Activated CD4-positive, alpha-beta T cell treated with anti-CD3 and anti-CD28 coated beads, Interleukin-2, amount 50 U/mL, for 1 hour (primary cell): ENCODE data around the gene RINT1.
"Not testable (repeated sequence)": the region's sequence is repeated elsewhere in the genome, so short reads cannot be mapped to it uniquely, and the experiment has no call there.

Experiments used
- DNase-seq: peaks from one replicate; pipeline ENCODE4 v3.0.0-alpha.2; 2020

Gene RINT1

GRCh38 chr7:105531792-105532671, at the start of gene RINT1:
Gene RINT1, plus strand, starts transcription at chr7:105532201. Its CDS starts 115 bp downstream, at chr7:105532316.
- DNase-seq, result peak; percentile 87

GRCh38 chr7:105487579-105488571, 44.1 kb upstream of the RINT1 start:
- DNase-seq, result no peak

GRCh38 chr7:105489409-105489808, 42.6 kb upstream of the RINT1 start:
- no peak for DNase-seq

- no peak for DNase-seq
Observed at GRCh38 chr7:105493196-105493922, 38.6 kb upstream of the RINT1 start.

GRCh38 chr7:105493923-105494315, 38.1 kb upstream of the RINT1 start:
- DNase-seq, result no peak

GRCh38 chr7:105496521-105496920, 35.5 kb upstream of the RINT1 start:
- DNase-seq, result no peak

GRCh38 chr7:105497016-105497415, 35.0 kb upstream of the RINT1 start:
- DNase-seq, result no peak

- no peak for DNase-seq
Observed at GRCh38 chr7:105502173-105502572, 29.8 kb upstream of the RINT1 start.

GRCh38 chr7:105512415-105512814, 19.6 kb upstream of the RINT1 start:
- no peak for DNase-seq

- DNase-seq, result no peak
Observed at GRCh38 chr7:105512926-105513526, 19.0 kb upstream of the RINT1 start.

GRCh38 chr7:105515610-105516009, 16.4 kb upstream of the RINT1 start:
- not testable (repeated sequence) for DNase-seq

- DNase-seq, result no peak
Observed at GRCh38 chr7:105519353-105519752, 12.6 kb upstream of the RINT1 start.

- not testable (repeated sequence) for DNase-seq
Observed at GRCh38 chr7:105520620-105521019, 11.4 kb upstream of the RINT1 start.

GRCh38 chr7:105521027-105521716, 10.8 kb upstream of the RINT1 start:
- DNase-seq, result peak; percentile 25

- peak; percentile 74 for DNase-seq
Observed at GRCh38 chr7:105521717-105522463, 10.1 kb upstream of the RINT1 start, which contains the start of gene PUS7. Gene PUS7, minus strand, starts transcription at chr7:105522271. Its CDS starts 13,759 bp downstream, at chr7:105508512.

GRCh38 chr7:105524423-105524822, 7.6 kb upstream of the RINT1 start:
- not testable (repeated sequence) for DNase-seq

GRCh38 chr7:105524840-105525239, 7.2 kb upstream of the RINT1 start:
- no peak for DNase-seq

GRCh38 chr7:105527737-105528136, 4.3 kb upstream of the RINT1 start:
- DNase-seq, result not testable (repeated sequence)

- no peak for DNase-seq
Observed at GRCh38 chr7:105530126-105530525, 1.9 kb upstream of the RINT1 start.

GRCh38 chr7:105530546-105530945, 1.5 kb upstream of the RINT1 start:
- DNase-seq, result no peak
